ENCODE measurements around the gene METTL25B.

GRCh38 chr1:156750191-156750672, 22.0 kb downstream of the METTL25B start:
- TF ChIP-seq CTCF (conservative IDR thresholded peaks at IDR 0.05) (no peak), EZH2 (IDR thresholded peaks at IDR 0.05; ENCODE audit: low read depth) (no peak)

Data from PC-9 (cell line).